B cell (primary cell): ENCODE data around the gene NCOA7.

Experiments used
- CTCF ChIP-seq: fragments of 200-600 bp; IDR thresholded peaks from one replicate; pipeline ENCODE4 v1.8.0; 2022; ENCODE audit warnings: antibody characterized with exemption, mild to moderate bottlenecking
- EZH2 ChIP-seq: IDR thresholded peaks from 2 replicates; pipeline ENCODE4 v1.6.1; 2012; ENCODE audit warnings: borderline replicate concordance, low read depth, mild to moderate bottlenecking, moderate library complexity, low read length; ENCODE audit not compliant: insufficient read depth, poor library complexity, severe bottlenecking

DNA sequence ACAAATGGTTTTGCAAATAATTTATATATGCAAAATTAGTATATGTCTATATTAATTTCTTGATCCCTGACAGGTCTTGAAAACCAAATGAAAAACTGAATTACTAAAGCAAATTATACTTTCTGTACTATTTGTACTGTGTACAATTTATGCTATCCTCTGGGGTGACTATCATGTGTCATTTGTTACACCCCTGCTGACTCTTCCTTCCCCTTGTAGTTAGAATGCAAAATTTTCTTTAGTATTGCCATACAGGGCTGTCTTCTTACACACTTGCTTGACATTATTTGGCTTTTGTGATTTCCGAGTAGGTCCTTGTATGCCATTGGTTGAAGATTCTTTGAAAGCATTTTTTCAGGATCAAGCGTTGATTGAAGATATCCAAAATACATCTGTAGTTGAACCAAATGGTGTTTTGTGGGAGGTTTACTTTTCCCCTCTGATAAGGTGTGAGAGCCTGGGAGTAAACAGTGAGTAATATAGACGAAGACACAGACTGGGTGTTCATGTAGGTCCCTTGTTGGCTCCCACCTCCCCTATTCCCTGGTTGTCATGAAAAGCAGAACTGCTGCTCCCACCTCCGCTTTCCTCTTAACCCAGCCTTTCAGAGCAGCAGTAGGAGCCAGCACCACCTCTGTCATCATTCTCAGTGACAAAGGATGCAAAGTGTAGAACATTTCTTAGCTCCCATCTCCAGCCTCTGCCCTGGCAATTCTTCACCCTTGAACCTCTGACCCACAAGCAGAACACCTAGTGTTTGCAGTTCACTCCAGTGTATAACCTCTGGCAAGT is 29.0 kb downstream of the NCOA7 start:
- no peak for TF ChIP-seq CTCF
- TF ChIP-seq EZH2 = no peak
